Muscle of back (tissue), 11 donors: Measurements from ENCODE around the gene IL1RAPL2. TPM values are rescaled to one million over a fixed set of nuclear protein-coding genes. Genes with fewer than 3 reads are reported as not detected.
"Not testable (repeated sequence)": the region's sequence is repeated elsewhere in the genome, so short reads cannot be mapped to it uniquely, and the experiment has no call there.

ENCODE experiments used
- DNase-seq, 3 donors: peaks; one replicate each; pipeline versions ENCODE4 v3.0.0 to v3.0.0-alpha.2; 2013
- polyA plus RNA-seq, 10 donors: library from polyadenylated mRNA; unstranded; fragments of 120-200 nt; gene quantifications; one replicate each; pipeline ENCODE4 v1.2.1, GENCODE V29; 2013; ENCODE audit not compliant: insufficient read length in 10 of 10

The IL1RAPL2 gene
- polyA plus RNA-seq, 10 donors: 1.6 to 3.2 (median 2.5) TPM

GRCh38 chrX:104852241-104852640 is 286.2 kb downstream of the IL1RAPL2 start:
- no peak for DNase-seq

GRCh38 chrX:104854188-104854587 is 288.2 kb downstream of the IL1RAPL2 start:
- DNase-seq: peak in 1 of 3 donors; percentile 1

GRCh38 chrX:104854790-104855340 is 288.9 kb downstream of the IL1RAPL2 start:
- DNase-seq: peak in 1 of 3 donors; percentile 2

- no peak for DNase-seq
These were observed 297.5 kb downstream of the IL1RAPL2 start for GRCh38 chrX:104863466-104863865.

GRCh38 chrX:104864296-104864695 is 298.3 kb downstream of the IL1RAPL2 start:
- DNase-seq: no peak

GRCh38 chrX:104877504-104877903 is 311.5 kb downstream of the IL1RAPL2 start:
- DNase-seq: no peak

- no peak for DNase-seq
These were observed 336.1 kb downstream of the IL1RAPL2 start for GRCh38 chrX:104902070-104902469.

- not testable (repeated sequence) for DNase-seq
These were observed 343.7 kb downstream of the IL1RAPL2 start for GRCh38 chrX:104909694-104910093.

- peak in 1 of 3 donors; percentile 34 for DNase-seq
These were observed 347.3 kb downstream of the IL1RAPL2 start for GRCh38 chrX:104913348-104913747.

- not testable (repeated sequence) for DNase-seq
These were observed 348.7 kb downstream of the IL1RAPL2 start for GRCh38 chrX:104914686-104915085.

GRCh38 chrX:104918122-104918521 is 352.1 kb downstream of the IL1RAPL2 start:
- DNase-seq: no peak

GRCh38 chrX:104921584-104922205 is 355.7 kb downstream of the IL1RAPL2 start:
- DNase-seq: no peak

- DNase-seq: peak; percentile 23 to 41 (median 34)
These were observed 356.2 kb downstream of the IL1RAPL2 start for GRCh38 chrX:104922206-104922621.

- no peak for DNase-seq
These were observed 363.3 kb downstream of the IL1RAPL2 start for GRCh38 chrX:104929324-104929723.

- peak in 1 of 3 donors; percentile 30 for DNase-seq
These were observed 369.6 kb downstream of the IL1RAPL2 start for GRCh38 chrX:104935581-104935980.

- DNase-seq: peak in 2 of 3 donors; percentile 5 to 48
These were observed 387.3 kb downstream of the IL1RAPL2 start for GRCh38 chrX:104953251-104953650.

- no peak for DNase-seq
These were observed 395.9 kb downstream of the IL1RAPL2 start for GRCh38 chrX:104961926-104962325.

GRCh38 chrX:104968241-104968640 is 402.2 kb downstream of the IL1RAPL2 start:
- no peak for DNase-seq

- no peak for DNase-seq
These were observed 406.7 kb downstream of the IL1RAPL2 start for GRCh38 chrX:104972737-104973136.

- peak in 1 of 3 donors; percentile 0 for DNase-seq
These were observed 421.1 kb downstream of the IL1RAPL2 start for GRCh38 chrX:104987063-104987462.

GRCh38 chrX:104988038-104988437 is 422.0 kb downstream of the IL1RAPL2 start:
- no peak for DNase-seq

GRCh38 chrX:104995546-104995945 is 429.5 kb downstream of the IL1RAPL2 start:
- no peak for DNase-seq

GRCh38 chrX:105006103-105006502 is 440.1 kb downstream of the IL1RAPL2 start:
- no peak for DNase-seq

- no peak for DNase-seq
These were observed 441.0 kb downstream of the IL1RAPL2 start for GRCh38 chrX:105006996-105007395.
